Endodermal cell (in vitro differentiated cells): Measurements from ENCODE around the gene GRSF1. TPM values are rescaled to one million over a fixed set of nuclear protein-coding genes. Genes with fewer than 3 reads are reported as not detected.
"Not testable (repeated sequence)": the region's sequence is repeated elsewhere in the genome, so short reads cannot be mapped to it uniquely, and the experiment has no call there.

ENCODE experiments used
- DNase-seq: peaks from one replicate; pipeline ENCODE4 v3.0.0-alpha.2; 2017
- H3K27ac ChIP-seq: 2 replicates; pipeline ENCODE4 v1.5.1; 2013; ENCODE audit warnings: mild to moderate bottlenecking, low read depth, low read length, moderate library complexity
- H3K27me3 ChIP-seq: 2 replicates; pipeline ENCODE4 v1.6.1; 2013; ENCODE audit warnings: mild to moderate bottlenecking, low read length, moderate library complexity; ENCODE audit not compliant: insufficient read depth, control insufficient read depth, poor library complexity, severe bottlenecking
- H3K36me3 ChIP-seq: 2 replicates; pipeline ENCODE4 v1.7.0; 2013; ENCODE audit warnings: mild to moderate bottlenecking, low read length, moderate library complexity; ENCODE audit not compliant: control insufficient read depth, insufficient read depth
- H3K4me1 ChIP-seq: one replicate; pipeline ENCODE4 v1.7.0; 2013; ENCODE audit warnings: low read length; ENCODE audit not compliant: control insufficient read depth, insufficient read depth
- H3K4me3 ChIP-seq: 2 replicates; pipeline ENCODE4 v1.5.1; 2013; ENCODE audit warnings: mild to moderate bottlenecking, low read length, moderate library complexity
- H3K9ac ChIP-seq: 2 replicates; pipeline ENCODE4 v1.6.1; 2013; ENCODE audit warnings: mild to moderate bottlenecking, low read length, moderate library complexity; ENCODE audit not compliant: poor library complexity, severe bottlenecking; ENCODE audit errors: extremely low read depth
- H3K9me3 ChIP-seq: 2 replicates; pipeline ENCODE4 v1.6.1; 2013; ENCODE audit warnings: mild to moderate bottlenecking, low read length, moderate library complexity; ENCODE audit not compliant: control insufficient read depth
- H3K27ac Mint-ChIP-seq: 2 replicates; pipeline ENCODE4 v1.8.0; 2020; ENCODE audit warnings: mixed read lengths
- H3K27me3 Mint-ChIP-seq: 2 replicates; pipeline ENCODE4 v1.8.0; 2021; ENCODE audit warnings: mild to moderate bottlenecking, mixed read lengths; ENCODE audit not compliant: insufficient read depth
- H3K36me3 Mint-ChIP-seq: 2 replicates; pipeline ENCODE4 v1.8.0; 2020; ENCODE audit warnings: low read depth, mixed read lengths
- H3K4me1 Mint-ChIP-seq: 2 replicates; pipeline ENCODE4 v1.8.0; 2020; ENCODE audit warnings: mixed read lengths
- H3K4me3 Mint-ChIP-seq: 2 replicates; pipeline ENCODE4 v1.8.0; 2020; ENCODE audit warnings: mild to moderate bottlenecking, moderate library complexity, mixed read lengths
- H3K9me3 Mint-ChIP-seq: 2 replicates; pipeline ENCODE4 v1.8.0; 2020; ENCODE audit warnings: mild to moderate bottlenecking, mixed read lengths
- WGBS, 2 experiments: methylation state at CpG; one replicate each; pipeline versions ENCODE4 v1.1.5 to v1.1.7; 2013; ENCODE audit warnings: missing lambda C conversion rate in 2 of 2, mixed read lengths in 1 of 2; ENCODE audit not compliant: insufficient coverage in 1 of 2, insufficient read length in 1 of 2; 5-methylcytosine and 5-hydroxymethylcytosine counted together
- total RNA-seq, 2 donors: library from RNA; stranded (reverse); fragmentation: NEBNext Ultra II Directional in 1 of 2; extraction: Animal tissue kit (Norgen Biotek cat#: 25700) in 1 of 2; gene quantifications; 2 replicates in 1 of 2; 3 replicates in 1 of 2; pipeline ENCODE4 v1.2.1, GENCODE V29; 2021
- TF ChIP-seq, protein P1 (sequence below): fragments of 200-600 bp; sonication (generic); conservative IDR thresholded peaks from 2 replicates; pipeline ENCODE4 v1.5.0; 2021; ENCODE audit warnings: antibody characterized with exemption, mild to moderate bottlenecking

Gene GRSF1
- total RNA-seq, 2 donors from 2014 or later, result 108 to 123 TPM

DNA sequence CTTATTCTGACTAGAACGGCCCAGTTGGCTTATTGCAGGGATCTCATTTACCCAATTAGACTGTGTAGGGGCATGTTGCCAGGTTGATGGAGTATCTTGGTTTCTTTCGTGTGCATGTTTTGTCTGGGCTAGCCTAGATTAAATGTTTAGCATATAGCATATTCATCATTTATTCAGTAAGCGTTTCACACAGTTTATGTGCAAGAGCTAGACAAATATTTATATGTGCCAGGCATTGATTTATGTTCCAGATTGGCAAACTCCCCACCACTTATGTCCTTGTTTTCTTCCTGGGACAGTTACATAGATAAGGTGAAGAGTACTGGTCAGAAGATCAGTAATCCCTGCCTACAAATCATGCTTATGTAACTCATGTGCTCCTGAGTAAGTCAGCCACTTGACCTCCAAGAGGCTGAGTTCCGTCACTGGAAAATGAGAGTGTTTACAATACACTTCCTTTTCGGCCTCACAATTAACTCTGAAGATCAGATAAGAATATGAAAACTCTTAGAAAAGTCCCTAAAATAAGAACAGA, 60.7 kb downstream of the GRSF1 start:
- no peak overlapping the region for H3K4me3 Mint-ChIP-seq
- H3K36me3 Mint-ChIP-seq, result peaks cover 25% of the 10 kb centered on the region
- 94 to 100% methylated on average over 1 to 5 of the region's 5 CpGs for WGBS, 2 experiments
- Histone ChIP-seq H3K4me1 (no peaks in the 10 kb centered on the region), H3K4me3 (no peak overlapping the region), H3K27ac (no peak overlapping the region), H3K9ac (no peak overlapping the region), H3K9me3 (no peaks in the 10 kb centered on the region), H3K27me3 (no peaks in the 10 kb centered on the region), H3K36me3 (peaks cover 45% of the 10 kb centered on the region)
- H3K9me3 Mint-ChIP-seq, result no peaks in the 10 kb centered on the region
- no peaks in the 10 kb centered on the region for H3K4me1 Mint-ChIP-seq
- TF ChIP-seq, protein P1, sequence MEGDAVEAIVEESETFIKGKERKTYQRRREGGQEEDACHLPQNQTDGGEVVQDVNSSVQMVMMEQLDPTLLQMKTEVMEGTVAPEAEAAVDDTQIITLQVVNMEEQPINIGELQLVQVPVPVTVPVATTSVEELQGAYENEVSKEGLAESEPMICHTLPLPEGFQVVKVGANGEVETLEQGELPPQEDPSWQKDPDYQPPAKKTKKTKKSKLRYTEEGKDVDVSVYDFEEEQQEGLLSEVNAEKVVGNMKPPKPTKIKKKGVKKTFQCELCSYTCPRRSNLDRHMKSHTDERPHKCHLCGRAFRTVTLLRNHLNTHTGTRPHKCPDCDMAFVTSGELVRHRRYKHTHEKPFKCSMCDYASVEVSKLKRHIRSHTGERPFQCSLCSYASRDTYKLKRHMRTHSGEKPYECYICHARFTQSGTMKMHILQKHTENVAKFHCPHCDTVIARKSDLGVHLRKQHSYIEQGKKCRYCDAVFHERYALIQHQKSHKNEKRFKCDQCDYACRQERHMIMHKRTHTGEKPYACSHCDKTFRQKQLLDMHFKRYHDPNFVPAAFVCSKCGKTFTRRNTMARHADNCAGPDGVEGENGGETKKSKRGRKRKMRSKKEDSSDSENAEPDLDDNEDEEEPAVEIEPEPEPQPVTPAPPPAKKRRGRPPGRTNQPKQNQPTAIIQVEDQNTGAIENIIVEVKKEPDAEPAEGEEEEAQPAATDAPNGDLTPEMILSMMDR, result no peak
- no peak for DNase-seq
- H3K27ac Mint-ChIP-seq, result no peak overlapping the region
- no peaks in the 10 kb centered on the region for H3K27me3 Mint-ChIP-seq

DNA sequence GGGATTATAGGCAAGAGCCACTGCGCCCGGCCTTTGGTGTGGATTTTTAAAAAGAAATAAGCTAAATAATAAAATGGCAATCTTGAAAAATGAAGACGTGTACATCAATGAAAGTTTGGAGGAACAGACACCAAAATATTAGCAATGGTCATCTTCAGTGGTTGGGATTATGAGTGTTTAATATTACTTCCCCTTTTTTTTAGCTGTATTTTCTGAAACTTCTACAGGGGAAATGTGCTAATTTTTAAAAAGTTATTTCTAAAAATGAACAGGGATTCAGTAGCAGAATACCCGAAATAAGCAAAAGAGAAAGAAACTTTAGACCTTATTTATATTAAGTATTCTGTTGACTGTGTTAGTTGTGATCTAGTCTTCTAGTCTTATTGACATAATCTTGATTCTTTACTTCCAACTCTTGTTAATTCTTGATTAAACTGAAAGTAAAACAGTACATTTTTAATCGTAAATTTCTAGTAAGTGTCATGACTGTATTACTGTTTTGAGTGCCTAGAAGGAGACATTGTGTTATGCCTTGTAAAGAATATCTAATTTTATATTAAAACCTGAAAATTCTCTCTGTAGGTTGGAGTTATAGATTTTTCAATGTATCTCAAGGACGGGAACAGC, 66.6 kb downstream of the GRSF1 start:
- H3K4me1 Mint-ChIP-seq, result no peaks in the 10 kb centered on the region
- H3K36me3 Mint-ChIP-seq, result peaks cover 23% of the 10 kb centered on the region
- no peak overlapping the region for H3K4me3 ChIP-seq
- TF ChIP-seq, protein P1, result no peak
- H3K27ac ChIP-seq, result no peak overlapping the region
- no peaks in the 10 kb centered on the region for H3K4me1 ChIP-seq
- no peaks in the 10 kb centered on the region for H3K9me3 Mint-ChIP-seq
- 87 to 91% methylated on average over 3 to 5 of the region's 6 CpGs for WGBS, 2 experiments
- DNase-seq, result no peak
- H3K4me3 Mint-ChIP-seq, result no peak overlapping the region
- no peaks in the 10 kb centered on the region for H3K9me3 ChIP-seq
- peaks cover 33% of the 10 kb centered on the region for H3K36me3 ChIP-seq
- no peak overlapping the region for H3K27ac Mint-ChIP-seq
- no peaks in the 10 kb centered on the region for H3K27me3 ChIP-seq
- no peaks in the 10 kb centered on the region for H3K27me3 Mint-ChIP-seq
- H3K9ac ChIP-seq, result no peak overlapping the region

DNA sequence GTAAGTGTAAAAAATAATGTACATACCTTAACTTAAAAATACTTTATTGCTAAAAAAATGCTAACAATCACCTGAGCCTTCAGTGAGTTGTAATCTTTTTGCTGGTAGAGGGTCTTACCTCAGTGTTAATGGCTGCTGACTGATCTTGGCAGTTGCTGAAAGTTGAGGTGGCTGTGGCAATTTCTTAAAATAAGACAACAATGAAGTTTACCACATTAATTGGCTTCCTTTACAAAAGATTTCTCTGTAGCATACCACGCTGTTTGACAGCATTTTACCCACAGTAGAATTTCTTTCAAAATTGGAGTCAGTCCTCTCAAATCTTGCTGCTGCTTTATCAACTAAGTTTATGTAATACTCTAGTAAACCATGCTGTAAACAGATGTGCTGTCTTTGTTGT, 70.3 kb downstream of the GRSF1 start:
- not testable (repeated sequence) for H3K27me3 ChIP-seq, H3K27me3 Mint-ChIP-seq, H3K4me3 Mint-ChIP-seq, H3K4me3 ChIP-seq, H3K9me3 Mint-ChIP-seq, H3K4me1 Mint-ChIP-seq, DNase-seq, H3K4me1 ChIP-seq, H3K27ac ChIP-seq, H3K9ac ChIP-seq, H3K9me3 ChIP-seq, H3K27ac Mint-ChIP-seq
- H3K36me3 Mint-ChIP-seq, result peaks cover 45% of the 10 kb centered on the region
- H3K36me3 ChIP-seq, result peaks cover 40% of the 10 kb centered on the region
- WGBS, 2 experiments, result 92 to 100% methylated on average over 1 of the region's 1 CpG
